Measurements from ENCODE around the gene ZBTB34. TPM values are rescaled to one million over a fixed set of nuclear protein-coding genes. Genes with fewer than 3 reads are reported as not detected.

The ZBTB34 gene
- polyA plus RNA-seq, 4 donors = 1.1 to 15.2 (median 2.2) TPM

DNA sequence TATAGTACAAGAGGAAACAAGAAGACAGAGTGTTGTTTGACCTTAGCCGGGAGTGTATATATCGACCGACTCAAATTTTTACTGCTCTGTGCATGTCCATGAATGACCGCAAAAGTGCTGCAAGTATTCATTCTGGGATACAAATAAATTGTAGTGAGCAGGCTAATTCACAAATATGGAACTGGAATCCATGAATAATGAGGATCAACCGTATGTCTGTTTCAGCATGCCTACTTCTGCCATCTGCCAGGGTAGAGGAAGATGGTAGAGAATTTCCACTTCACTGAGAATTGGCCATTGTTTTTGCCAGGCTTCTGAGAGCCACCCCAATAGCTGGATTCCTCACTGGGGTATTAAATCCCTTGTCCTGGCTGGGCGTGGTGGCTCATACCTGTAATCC lies 45.7 kb downstream of the ZBTB34 start:
- FAIRE-seq = no peak
- Histone ChIP-seq H3K27me3 (ENCODE audit: control insufficient read depth in 3 of 3, insufficient read depth in 3 of 3, low read length in 3 of 3) (no peaks in the 10 kb centered on the region), H3K4me1 (ENCODE audit: control insufficient read depth in 3 of 3, insufficient read depth in 2 of 3, low read depth in 1 of 3, low read length in 2 of 3) (peaks cover 0 to 5% (median 0%) of the 10 kb centered on the region in 3 donors), H3K9me3 (ENCODE audit: control insufficient read depth in 2 of 2, insufficient read depth in 1 of 2, low read depth in 1 of 2, low read length in 1 of 2) (peaks cover 0 to 12% of the 10 kb centered on the region in 2 donors), H3K27ac (ENCODE audit: low read depth in 1 of 3, low read length in 2 of 3) (no peak overlapping the region), H3K36me3 (ENCODE audit: control insufficient read depth in 3 of 3, insufficient read depth in 2 of 3, low read depth in 1 of 3, low read length in 3 of 3) (no peaks in the 10 kb centered on the region), H3K4me3 (ENCODE audit: low read depth in 1 of 3, low read length in 3 of 3) (no peak overlapping the region)
- DNase-seq = no peak
- 78 to 95% (median 85%) methylated on average over 6 of the region's 6 CpGs for WGBS, 3 donors

DNA sequence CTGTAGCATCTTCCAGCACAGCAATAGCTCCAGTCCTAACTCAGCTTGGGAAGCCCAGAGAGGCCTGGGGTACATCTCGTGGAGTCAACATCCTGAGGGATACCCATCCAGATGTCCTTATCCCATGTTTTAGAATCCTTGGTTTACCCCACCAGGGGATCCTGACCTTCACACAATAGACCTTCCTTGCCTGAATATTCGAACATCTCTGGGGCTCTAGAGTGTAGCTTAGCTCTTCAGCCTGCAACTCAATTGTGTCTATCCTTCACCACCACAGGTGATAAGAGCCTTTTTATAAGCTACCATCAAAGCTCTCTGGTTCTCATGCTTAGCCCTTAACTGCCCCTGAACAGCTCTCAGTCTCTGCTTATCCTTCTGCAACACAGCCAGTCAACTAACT lies 46.6 kb downstream of the ZBTB34 start:
- no peaks in the 10 kb centered on the region for H3K27me3 ChIP-seq (ENCODE audit: control insufficient read depth in 3 of 3, insufficient read depth in 3 of 3, low read length in 3 of 3)

DNA sequence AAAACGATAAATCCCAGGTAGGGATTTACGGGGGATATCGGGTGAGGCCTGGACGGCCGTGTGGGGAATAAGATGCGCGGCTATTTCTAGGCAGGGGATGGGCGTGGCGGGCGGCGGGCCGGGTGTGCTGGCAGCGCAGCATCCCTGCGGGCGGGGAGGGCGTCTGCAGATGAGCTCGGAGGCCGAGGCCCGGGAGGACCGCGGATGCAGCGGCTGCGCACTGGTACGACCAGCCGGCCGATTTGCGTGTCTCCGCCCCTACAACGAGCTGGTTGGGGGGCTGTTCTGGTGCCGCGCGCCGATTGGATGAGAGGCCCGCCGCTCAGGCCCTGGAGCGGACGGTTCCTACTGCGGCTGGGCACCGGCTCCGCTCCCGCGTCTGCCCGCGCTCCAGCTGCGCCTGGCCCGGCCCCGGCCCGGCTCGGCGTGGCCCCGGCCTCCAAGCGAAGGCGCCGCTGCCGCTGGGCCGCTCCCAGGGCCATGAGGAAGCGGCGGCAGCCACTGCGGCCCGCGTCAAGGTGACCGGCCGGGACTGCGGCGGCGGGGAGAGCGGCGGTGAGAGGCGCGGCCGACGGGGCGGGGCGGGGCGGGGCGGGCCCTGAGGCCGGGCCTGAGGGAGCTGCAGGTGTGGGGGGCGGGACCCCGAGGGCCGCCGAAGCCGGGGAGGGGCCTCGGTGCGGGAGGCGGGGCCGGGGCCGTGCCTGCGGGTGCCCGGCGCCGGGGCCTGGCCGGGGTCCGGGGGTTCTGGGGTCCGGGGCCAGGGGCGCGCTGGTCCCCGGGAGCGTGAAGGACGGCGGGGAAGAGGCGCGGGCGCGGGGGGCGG lies 54.2 kb downstream of the ZBTB34 start, which contains the start of gene RALGPS1:
TSS of gene RALGPS1 (plus strand) at position 325 of the 823 bp plus-strand sequence. CDS start 47,508 bp downstream, outside the sequence.
- DNase-seq (peak; percentile 96 to 99), FAIRE-seq (no peak)
- no peaks in the 10 kb centered on the region for H3K9me3 ChIP-seq (ENCODE audit: control insufficient read depth in 2 of 2, insufficient read depth in 1 of 2, low read depth in 1 of 2, low read length in 1 of 2)
- peak within 1 kb of the TSS; percentile 84 to 97 (median 94) for H3K27ac ChIP-seq (ENCODE audit: low read depth in 1 of 3, low read length in 2 of 3)
- no peaks in the 10 kb centered on the region for H3K27me3 ChIP-seq (ENCODE audit: control insufficient read depth in 3 of 3, insufficient read depth in 3 of 3, low read length in 3 of 3)
- H3K36me3 ChIP-seq (ENCODE audit: control insufficient read depth in 3 of 3, insufficient read depth in 2 of 3, low read depth in 1 of 3, low read length in 3 of 3) = peaks cover 0 to 2% (median 0%) of the 10 kb centered on the region in 3 donors
- peak within 1 kb of the TSS; percentile 55 to 84 (median 64) for H3K4me3 ChIP-seq (ENCODE audit: low read depth in 1 of 3, low read length in 3 of 3)
- peaks cover 0 to 30% (median 6%) of the 10 kb centered on the region in 3 donors for H3K4me1 ChIP-seq (ENCODE audit: control insufficient read depth in 3 of 3, insufficient read depth in 2 of 3, low read depth in 1 of 3, low read length in 2 of 3)
- 0 to 1% (median 1%) methylated on average over 48 to 105 of the region's 105 CpGs for WGBS, 3 donors

More for the DNA sequence above, 46.6 kb downstream of the ZBTB34 start:
- DNase-seq (no peak), FAIRE-seq (no peak)
- Histone ChIP-seq H3K27ac (ENCODE audit: low read depth in 1 of 3, low read length in 2 of 3) (no peak overlapping the region), H3K4me3 (ENCODE audit: low read depth in 1 of 3, low read length in 3 of 3) (no peak overlapping the region), H3K36me3 (ENCODE audit: control insufficient read depth in 3 of 3, insufficient read depth in 2 of 3, low read depth in 1 of 3, low read length in 3 of 3) (no peaks in the 10 kb centered on the region), H3K9me3 (ENCODE audit: control insufficient read depth in 2 of 2, insufficient read depth in 1 of 2, low read depth in 1 of 2, low read length in 1 of 2) (peaks cover 0 to 6% of the 10 kb centered on the region in 2 donors), H3K4me1 (ENCODE audit: control insufficient read depth in 3 of 3, insufficient read depth in 2 of 3, low read depth in 1 of 3, low read length in 2 of 3) (peaks cover 0 to 5% (median 0%) of the 10 kb centered on the region in 3 donors)
- 66 to 85% (median 81%) methylated on average over 2 of the region's 2 CpGs for WGBS, 3 donors

DNA sequence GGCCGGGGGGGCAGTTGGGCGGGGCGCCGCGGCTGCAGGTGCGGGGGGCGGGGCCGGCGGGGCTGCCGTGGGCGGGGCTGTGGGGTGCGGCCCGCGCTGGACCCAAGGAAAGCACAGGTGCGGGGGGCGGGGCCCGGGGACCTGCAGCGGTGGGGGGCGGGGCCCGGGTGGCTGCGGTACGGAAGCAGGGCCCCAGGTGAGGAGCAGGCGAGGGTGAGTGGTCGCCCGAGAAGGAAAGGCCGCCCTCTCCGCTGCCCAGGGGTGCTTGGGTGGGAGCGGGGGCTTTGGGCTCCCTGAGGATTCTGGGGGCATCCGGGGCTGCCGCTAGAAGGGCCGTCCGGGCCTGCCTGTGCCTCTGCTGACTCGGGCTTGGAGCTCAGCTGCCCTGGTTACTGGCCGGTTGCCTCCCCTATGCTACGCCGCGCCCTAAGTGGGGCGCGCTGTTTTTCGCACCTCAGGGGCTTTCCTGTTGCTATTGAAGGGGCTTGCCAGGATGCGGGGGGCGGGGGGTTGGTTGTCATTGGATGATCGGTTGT lies 54.9 kb downstream of the ZBTB34 start:
- Histone ChIP-seq H3K4me3 (ENCODE audit: low read depth in 1 of 3, low read length in 3 of 3) (peak overlapping the region; percentile 55 to 84 (median 64)), H3K27me3 (ENCODE audit: control insufficient read depth in 3 of 3, insufficient read depth in 3 of 3, low read length in 3 of 3) (no peaks in the 10 kb centered on the region), H3K27ac (ENCODE audit: low read depth in 1 of 3, low read length in 2 of 3) (peak overlapping the region; percentile 73 to 87 (median 84)), H3K4me1 (ENCODE audit: control insufficient read depth in 3 of 3, insufficient read depth in 2 of 3, low read depth in 1 of 3, low read length in 2 of 3) (peaks cover 0 to 37% (median 6%) of the 10 kb centered on the region in 3 donors), H3K9me3 (ENCODE audit: control insufficient read depth in 2 of 2, insufficient read depth in 1 of 2, low read depth in 1 of 2, low read length in 1 of 2) (no peaks in the 10 kb centered on the region), H3K36me3 (ENCODE audit: control insufficient read depth in 3 of 3, insufficient read depth in 2 of 3, low read depth in 1 of 3, low read length in 3 of 3) (peaks cover 0 to 3% (median 0%) of the 10 kb centered on the region in 3 donors)
- DNase-seq = peak; percentile 88 to 93
- no peak for FAIRE-seq
- 1 to 6% (median 4%) methylated on average over 19 to 43 of the region's 43 CpGs for WGBS, 3 donors

DNA sequence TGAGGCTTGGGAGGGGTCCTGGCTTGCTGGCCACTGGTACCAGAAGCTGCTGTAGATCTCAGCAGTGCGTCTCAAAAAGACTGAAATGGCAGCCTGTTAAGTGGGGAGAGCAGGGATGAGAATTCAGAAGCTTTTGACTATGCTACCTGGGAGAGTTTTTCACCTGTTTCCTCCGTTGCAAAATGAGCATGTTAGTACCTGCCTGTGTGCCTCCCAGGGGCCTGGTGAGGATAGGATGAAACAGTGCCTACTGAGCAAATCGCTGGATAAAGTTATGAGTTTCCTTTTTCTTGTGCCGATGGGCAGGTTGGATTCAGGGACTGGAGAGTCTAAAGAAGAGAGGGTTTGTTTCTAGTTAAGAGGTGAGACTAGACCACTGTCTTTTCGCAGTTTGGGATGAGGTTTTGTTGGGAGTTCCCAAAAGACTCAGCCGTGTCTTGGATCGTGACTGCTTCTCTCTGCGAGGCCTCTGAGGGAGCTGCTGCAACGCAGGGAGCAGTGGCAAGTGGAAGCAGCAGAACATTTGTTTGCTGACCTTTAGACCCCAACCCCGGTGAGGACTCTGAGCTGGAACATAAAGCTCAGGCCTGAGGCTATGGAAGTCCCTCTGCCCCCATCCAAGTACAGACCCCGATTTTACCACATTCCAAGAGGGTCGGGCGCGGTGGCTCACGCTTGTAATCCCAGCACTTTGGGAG lies 55.6 kb downstream of the ZBTB34 start:
- Histone ChIP-seq H3K4me1 (ENCODE audit: control insufficient read depth in 3 of 3, insufficient read depth in 2 of 3, low read depth in 1 of 3, low read length in 2 of 3) (peaks cover 0 to 38% (median 6%) of the 10 kb centered on the region in 3 donors), H3K36me3 (ENCODE audit: control insufficient read depth in 3 of 3, insufficient read depth in 2 of 3, low read depth in 1 of 3, low read length in 3 of 3) (peaks cover 0 to 8% (median 0%) of the 10 kb centered on the region in 3 donors), H3K27me3 (ENCODE audit: control insufficient read depth in 3 of 3, insufficient read depth in 3 of 3, low read length in 3 of 3) (no peaks in the 10 kb centered on the region), H3K9me3 (ENCODE audit: control insufficient read depth in 2 of 2, insufficient read depth in 1 of 2, low read depth in 1 of 2, low read length in 1 of 2) (no peaks in the 10 kb centered on the region), H3K4me3 (ENCODE audit: low read depth in 1 of 3, low read length in 3 of 3) (peak overlapping the region in 2 of 3 donors; percentile 55 to 64), H3K27ac (ENCODE audit: low read depth in 1 of 3, low read length in 2 of 3) (peak overlapping the region; percentile 73 to 87 (median 84))
- DNase-seq (peak; percentile 84 to 88), FAIRE-seq (no peak)
- 16 to 56% (median 39%) methylated on average over 15 of the region's 15 CpGs for WGBS, 3 donors

DNA sequence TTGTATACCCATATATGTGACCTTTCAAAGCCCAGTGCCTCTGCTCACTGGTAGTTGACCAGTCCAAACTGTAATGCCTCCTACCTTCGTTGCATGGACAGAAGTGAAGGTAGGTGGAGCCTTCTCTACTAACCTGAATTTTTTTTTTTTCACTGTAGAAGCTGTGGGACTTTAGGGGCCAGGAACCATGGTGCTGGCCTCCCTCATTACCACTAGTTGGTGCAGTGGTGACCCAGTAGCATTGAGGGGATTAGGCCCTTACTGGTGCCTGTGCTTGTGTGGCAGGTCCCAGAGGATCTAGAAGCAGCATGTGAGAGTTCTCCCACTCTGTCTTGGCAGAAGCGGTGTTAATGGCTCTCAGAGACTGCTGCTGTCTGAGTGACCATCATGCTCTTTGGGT lies 56.5 kb downstream of the ZBTB34 start:
- peaks cover 0 to 42% (median 6%) of the 10 kb centered on the region in 3 donors for H3K4me1 ChIP-seq (ENCODE audit: control insufficient read depth in 3 of 3, insufficient read depth in 2 of 3, low read depth in 1 of 3, low read length in 2 of 3)
- no peaks in the 10 kb centered on the region for H3K27me3 ChIP-seq (ENCODE audit: control insufficient read depth in 3 of 3, insufficient read depth in 3 of 3, low read length in 3 of 3)
- peak overlapping the region in 1 of 3 donors; percentile 18 for H3K4me3 ChIP-seq (ENCODE audit: low read depth in 1 of 3, low read length in 3 of 3)
- no peak for DNase-seq
- FAIRE-seq = no peak
- H3K9me3 ChIP-seq (ENCODE audit: control insufficient read depth in 2 of 2, insufficient read depth in 1 of 2, low read depth in 1 of 2, low read length in 1 of 2) = no peaks in the 10 kb centered on the region
- WGBS, 3 donors = 59 to 73% (median 64%) methylated on average over 2 of the region's 2 CpGs
- H3K36me3 ChIP-seq (ENCODE audit: control insufficient read depth in 3 of 3, insufficient read depth in 2 of 3, low read depth in 1 of 3, low read length in 3 of 3) = peaks cover 0 to 12% (median 0%) of the 10 kb centered on the region in 3 donors
- peak overlapping the region in 2 of 3 donors; percentile 73 to 84 for H3K27ac ChIP-seq (ENCODE audit: low read depth in 1 of 3, low read length in 2 of 3)

DNA sequence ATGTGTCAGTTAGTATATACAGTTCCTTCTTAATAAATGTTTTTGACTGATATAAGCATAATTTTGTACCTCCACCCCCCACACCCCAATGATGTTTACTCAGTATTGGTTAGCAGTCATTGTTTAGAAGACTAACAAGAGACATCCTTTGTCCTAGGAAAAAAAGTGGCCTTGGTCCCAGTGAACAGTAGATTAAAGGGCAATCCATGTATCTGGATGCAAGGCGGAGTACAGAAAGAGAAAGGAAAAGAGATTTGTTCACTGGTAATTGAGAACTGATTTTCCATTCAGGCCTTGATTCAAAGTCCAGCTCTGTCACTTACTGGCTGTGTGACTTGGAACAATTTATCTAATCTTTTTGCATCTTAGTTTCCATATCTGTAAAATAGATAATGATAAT lies 58.8 kb downstream of the ZBTB34 start:
- DNase-seq (peak; percentile 84 to 92), FAIRE-seq (no peak)
- no peaks in the 10 kb centered on the region for H3K9me3 ChIP-seq (ENCODE audit: control insufficient read depth in 2 of 2, insufficient read depth in 1 of 2, low read depth in 1 of 2, low read length in 1 of 2)
- 24 to 49% (median 33%) methylated on average over 1 of the region's 1 CpG for WGBS, 3 donors
- H3K4me3 ChIP-seq (ENCODE audit: low read depth in 1 of 3, low read length in 3 of 3) = no peak overlapping the region
- peaks cover 0 to 17% (median 0%) of the 10 kb centered on the region in 3 donors for H3K36me3 ChIP-seq (ENCODE audit: control insufficient read depth in 3 of 3, insufficient read depth in 2 of 3, low read depth in 1 of 3, low read length in 3 of 3)
- H3K4me1 ChIP-seq (ENCODE audit: control insufficient read depth in 3 of 3, insufficient read depth in 2 of 3, low read depth in 1 of 3, low read length in 2 of 3) = peaks cover 0 to 42% (median 6%) of the 10 kb centered on the region in 3 donors
- H3K27ac ChIP-seq (ENCODE audit: low read depth in 1 of 3, low read length in 2 of 3) = peak overlapping the region in 2 of 3 donors; percentile 52 to 77
- H3K27me3 ChIP-seq (ENCODE audit: control insufficient read depth in 3 of 3, insufficient read depth in 3 of 3, low read length in 3 of 3) = no peaks in the 10 kb centered on the region

DNA sequence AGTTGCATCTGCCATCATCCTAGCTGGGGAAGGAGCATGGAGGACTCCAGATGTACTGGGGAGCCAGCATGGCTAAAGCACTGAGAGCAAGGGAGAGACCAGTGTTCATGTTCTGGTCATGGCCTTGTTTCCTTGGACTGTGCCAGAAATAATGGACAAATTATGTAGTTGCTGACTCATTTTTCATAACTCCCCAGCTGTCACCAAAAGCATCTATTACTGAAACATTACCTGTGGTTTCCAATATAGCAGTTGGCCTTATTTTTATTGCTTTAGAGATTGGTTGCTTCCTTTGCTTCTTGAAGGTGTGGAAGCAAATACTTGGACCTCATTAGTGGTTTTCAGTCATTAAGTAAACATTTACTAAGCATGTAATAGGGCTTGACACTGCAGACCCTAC lies 65.4 kb downstream of the ZBTB34 start:
- no peak for FAIRE-seq
- Histone ChIP-seq H3K4me3 (ENCODE audit: low read depth in 1 of 3, low read length in 3 of 3) (no peak overlapping the region), H3K27me3 (ENCODE audit: control insufficient read depth in 3 of 3, insufficient read depth in 3 of 3, low read length in 3 of 3) (no peaks in the 10 kb centered on the region), H3K4me1 (ENCODE audit: control insufficient read depth in 3 of 3, insufficient read depth in 2 of 3, low read depth in 1 of 3, low read length in 2 of 3) (peaks cover 0 to 18% (median 6%) of the 10 kb centered on the region in 3 donors), H3K27ac (ENCODE audit: low read depth in 1 of 3, low read length in 2 of 3) (no peak overlapping the region), H3K36me3 (ENCODE audit: control insufficient read depth in 3 of 3, insufficient read depth in 2 of 3, low read depth in 1 of 3, low read length in 3 of 3) (peaks cover 0 to 11% (median 0%) of the 10 kb centered on the region in 3 donors), H3K9me3 (ENCODE audit: control insufficient read depth in 2 of 2, insufficient read depth in 1 of 2, low read depth in 1 of 2, low read length in 1 of 2) (no peaks in the 10 kb centered on the region)
- no peak for DNase-seq

Measured in small intestine (tissue), 7 donors.